ENCODE results near the gene GIPC3.

The GIPC3 gene

DNA sequence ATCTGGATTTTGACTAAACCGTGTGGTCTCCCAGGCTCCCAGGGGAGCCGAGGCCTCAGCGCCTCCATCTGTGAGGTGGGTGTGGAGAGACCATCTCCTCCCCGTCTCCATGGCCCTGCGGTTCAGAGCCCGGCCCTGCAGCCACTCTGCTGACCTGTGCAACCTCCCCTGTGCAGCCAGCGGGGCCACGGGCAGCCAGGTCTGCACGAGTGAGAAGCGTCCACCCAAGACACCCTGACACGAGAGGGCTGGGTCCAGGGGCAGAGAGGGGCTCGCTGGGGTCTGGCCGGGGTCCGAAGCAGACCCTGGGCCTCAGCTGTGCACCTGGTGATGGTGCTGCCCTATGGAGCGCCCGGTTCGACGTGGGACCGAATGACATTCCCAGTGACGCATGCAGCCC, 51.7 kb downstream of the GIPC3 start:
- Histone ChIP-seq H3K4me3 (ENCODE audit: severe bottlenecking) (no peak overlapping the region), H3K9me3 (ENCODE audit: severe bottlenecking) (no peaks in the 10 kb centered on the region), H3K27me3 (ENCODE audit: insufficient read depth, poor library complexity, severe bottlenecking) (no peaks in the 10 kb centered on the region), H3K36me3 (ENCODE audit: low read depth) (no peaks in the 10 kb centered on the region), H3K4me1 (ENCODE audit: insufficient read depth, poor library complexity, severe bottlenecking) (no peaks in the 10 kb centered on the region), H3K27ac (ENCODE audit: poor library complexity, severe bottlenecking) (no peak overlapping the region)
- ATAC-seq (ENCODE audit: low read depth) (no peak), DNase-seq (ENCODE audit: low spot score) (no peak)
- TF ChIP-seq, protein P1, sequence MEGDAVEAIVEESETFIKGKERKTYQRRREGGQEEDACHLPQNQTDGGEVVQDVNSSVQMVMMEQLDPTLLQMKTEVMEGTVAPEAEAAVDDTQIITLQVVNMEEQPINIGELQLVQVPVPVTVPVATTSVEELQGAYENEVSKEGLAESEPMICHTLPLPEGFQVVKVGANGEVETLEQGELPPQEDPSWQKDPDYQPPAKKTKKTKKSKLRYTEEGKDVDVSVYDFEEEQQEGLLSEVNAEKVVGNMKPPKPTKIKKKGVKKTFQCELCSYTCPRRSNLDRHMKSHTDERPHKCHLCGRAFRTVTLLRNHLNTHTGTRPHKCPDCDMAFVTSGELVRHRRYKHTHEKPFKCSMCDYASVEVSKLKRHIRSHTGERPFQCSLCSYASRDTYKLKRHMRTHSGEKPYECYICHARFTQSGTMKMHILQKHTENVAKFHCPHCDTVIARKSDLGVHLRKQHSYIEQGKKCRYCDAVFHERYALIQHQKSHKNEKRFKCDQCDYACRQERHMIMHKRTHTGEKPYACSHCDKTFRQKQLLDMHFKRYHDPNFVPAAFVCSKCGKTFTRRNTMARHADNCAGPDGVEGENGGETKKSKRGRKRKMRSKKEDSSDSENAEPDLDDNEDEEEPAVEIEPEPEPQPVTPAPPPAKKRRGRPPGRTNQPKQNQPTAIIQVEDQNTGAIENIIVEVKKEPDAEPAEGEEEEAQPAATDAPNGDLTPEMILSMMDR (IDR thresholded peaks at IDR 0.05; ENCODE audit: poor library complexity, severe bottlenecking), result no peak

DNA sequence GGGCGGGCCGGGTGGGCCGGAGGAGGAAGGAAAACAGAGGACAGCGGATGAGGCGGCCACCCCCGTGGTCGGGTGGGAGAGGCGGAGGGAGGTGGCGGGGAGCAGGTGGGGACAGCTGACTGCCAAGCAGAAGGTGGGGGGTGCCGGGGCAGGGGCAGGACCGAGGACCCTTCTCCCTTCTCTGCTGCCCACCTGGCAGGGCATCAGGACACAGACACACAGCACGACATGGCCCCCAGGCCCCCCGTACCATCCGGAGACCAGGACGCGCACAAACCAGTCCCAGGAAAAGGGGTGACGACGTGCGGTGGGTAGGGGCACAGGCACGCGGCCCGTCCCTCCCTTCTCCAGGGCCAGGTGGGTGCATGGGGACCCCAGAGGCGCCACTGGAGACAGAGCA, 52.3 kb downstream of the GIPC3 start:
- ATAC-seq (ENCODE audit: low read depth), result no peak
- Histone ChIP-seq H3K27me3 (ENCODE audit: insufficient read depth, poor library complexity, severe bottlenecking) (no peaks in the 10 kb centered on the region), H3K4me1 (ENCODE audit: insufficient read depth, poor library complexity, severe bottlenecking) (no peaks in the 10 kb centered on the region), H3K36me3 (ENCODE audit: low read depth) (no peaks in the 10 kb centered on the region), H3K9me3 (ENCODE audit: severe bottlenecking) (no peaks in the 10 kb centered on the region), H3K4me3 (ENCODE audit: severe bottlenecking) (no peak overlapping the region), H3K27ac (ENCODE audit: poor library complexity, severe bottlenecking) (no peak overlapping the region)
- no peak for DNase-seq (ENCODE audit: low spot score)
- TF ChIP-seq, protein P1 (IDR thresholded peaks at IDR 0.05; ENCODE audit: poor library complexity, severe bottlenecking), result no peak

DNA sequence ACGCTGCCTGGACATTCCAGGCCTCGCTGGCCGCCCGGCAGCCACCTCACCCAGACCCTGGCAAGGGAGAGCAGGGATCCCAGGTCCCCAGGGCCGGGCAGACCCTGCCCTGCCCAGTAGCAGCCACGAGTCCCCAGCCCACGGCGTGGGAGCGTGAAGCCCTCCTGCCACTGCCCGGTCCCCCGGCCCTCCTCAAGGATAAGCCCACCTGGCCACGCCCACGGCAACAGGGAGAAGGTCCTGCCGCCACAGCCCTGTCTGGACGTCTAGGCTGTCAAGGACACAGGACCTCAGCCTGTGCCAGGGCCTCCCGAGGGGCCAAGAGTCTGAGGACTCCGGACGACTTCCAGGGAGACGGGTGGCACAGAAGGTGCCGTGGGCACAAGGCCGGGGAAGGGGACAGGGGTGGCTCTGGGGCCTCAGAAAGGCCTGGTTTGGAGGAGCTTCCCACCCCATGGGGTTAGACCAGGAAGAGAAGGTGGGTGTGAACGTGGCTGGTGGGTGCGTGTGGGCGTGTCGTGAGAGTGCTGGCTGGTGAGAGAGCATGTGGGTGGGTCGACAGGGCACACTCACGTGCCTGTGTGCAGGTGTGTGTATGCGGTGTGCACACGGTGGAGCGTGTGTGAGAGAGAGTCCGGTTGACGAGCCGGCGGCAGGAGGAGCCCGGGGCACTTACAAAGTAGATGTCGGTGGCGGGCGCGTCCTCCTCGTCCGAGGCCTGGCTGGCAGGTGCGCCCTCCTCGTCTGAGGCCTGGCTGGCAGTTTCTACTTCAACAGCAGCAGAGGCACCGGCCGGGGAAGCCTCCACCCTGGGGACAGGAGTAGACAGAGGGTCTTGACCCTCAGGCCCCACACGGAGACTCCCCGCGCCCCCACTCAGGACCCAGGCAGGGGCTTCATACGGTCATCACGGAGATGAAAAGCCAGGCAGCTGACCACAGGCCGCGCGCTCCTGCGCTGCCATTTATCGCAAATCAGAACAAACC, 53.2 kb downstream of the GIPC3 start:
- ATAC-seq (ENCODE audit: low read depth), result no peak
- Histone ChIP-seq H3K4me1 (ENCODE audit: insufficient read depth, poor library complexity, severe bottlenecking) (no peaks in the 10 kb centered on the region), H3K4me3 (ENCODE audit: severe bottlenecking) (no peak overlapping the region), H3K36me3 (ENCODE audit: low read depth) (no peaks in the 10 kb centered on the region), H3K27ac (ENCODE audit: poor library complexity, severe bottlenecking) (no peak overlapping the region), H3K9me3 (ENCODE audit: severe bottlenecking) (no peaks in the 10 kb centered on the region), H3K27me3 (ENCODE audit: insufficient read depth, poor library complexity, severe bottlenecking) (no peaks in the 10 kb centered on the region)
- TF ChIP-seq, protein P1 (IDR thresholded peaks at IDR 0.05; ENCODE audit: poor library complexity, severe bottlenecking), result no peak
- DNase-seq (ENCODE audit: low spot score), result no peak

DNA sequence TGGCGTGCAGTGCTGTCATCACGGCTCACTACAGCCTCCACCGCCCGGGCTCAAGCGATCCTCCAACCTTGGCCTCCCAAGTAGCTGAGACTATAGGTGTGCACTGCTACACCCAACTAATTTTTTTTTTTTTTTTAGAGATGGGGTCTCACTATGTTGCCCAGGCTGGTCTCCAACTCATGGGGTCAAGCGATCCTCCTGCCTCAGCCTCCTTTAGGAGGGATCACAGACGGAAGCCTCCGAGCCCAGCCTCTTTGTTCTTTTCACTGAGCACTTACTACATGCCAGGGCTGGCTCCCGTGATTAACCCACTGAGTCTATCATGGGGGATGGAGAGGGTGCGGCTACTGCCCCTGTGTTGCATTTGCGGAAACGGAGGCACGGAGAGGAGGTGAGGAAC, 54.2 kb downstream of the GIPC3 start:
- Histone ChIP-seq H3K36me3 (ENCODE audit: low read depth) (no peaks in the 10 kb centered on the region), H3K4me3 (ENCODE audit: severe bottlenecking) (no peak overlapping the region), H3K9me3 (ENCODE audit: severe bottlenecking) (no peaks in the 10 kb centered on the region), H3K27ac (ENCODE audit: poor library complexity, severe bottlenecking) (no peak overlapping the region), H3K27me3 (ENCODE audit: insufficient read depth, poor library complexity, severe bottlenecking) (no peaks in the 10 kb centered on the region), H3K4me1 (ENCODE audit: insufficient read depth, poor library complexity, severe bottlenecking) (no peaks in the 10 kb centered on the region)
- DNase-seq (ENCODE audit: low spot score), result no peak
- ATAC-seq (ENCODE audit: low read depth), result no peak
- TF ChIP-seq, protein P1 (IDR thresholded peaks at IDR 0.05; ENCODE audit: poor library complexity, severe bottlenecking), result no peak
